Central memory CD4-positive, alpha-beta T cell (primary cell): ENCODE results near the gene CAMK4.
"Not testable (repeated sequence)": the region's sequence is repeated elsewhere in the genome, so short reads cannot be mapped to it uniquely, and the experiment has no call there.

Experiments used
- DNase-seq: peaks from one replicate; pipeline ENCODE4 v3.0.0; 2022

Gene CAMK4

GRCh38 chr5:111229871-111230810 lies 6.0 kb downstream of the CAMK4 start:
- peak; percentile 80 for DNase-seq

DNA sequence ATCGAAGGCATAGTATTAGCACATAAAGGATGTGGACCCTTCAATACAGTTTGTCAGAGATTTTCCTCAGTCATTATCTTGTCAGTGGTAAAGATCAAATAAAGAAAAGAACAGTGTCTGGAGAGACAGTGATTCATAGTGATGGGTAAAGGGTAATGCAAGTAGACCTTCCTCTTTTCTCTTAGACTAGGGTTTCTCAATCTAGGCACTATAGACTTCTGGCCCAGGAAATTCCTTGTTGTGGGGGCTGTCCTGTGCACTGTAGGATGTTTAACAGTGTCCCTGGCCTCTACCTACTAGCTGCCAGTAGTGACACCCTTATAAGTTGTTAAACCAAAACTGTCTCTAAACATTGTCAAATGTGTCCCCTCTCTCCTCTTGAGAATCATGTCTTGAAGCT lies 6.9 kb downstream of the CAMK4 start:
- no peak for DNase-seq

DNA sequence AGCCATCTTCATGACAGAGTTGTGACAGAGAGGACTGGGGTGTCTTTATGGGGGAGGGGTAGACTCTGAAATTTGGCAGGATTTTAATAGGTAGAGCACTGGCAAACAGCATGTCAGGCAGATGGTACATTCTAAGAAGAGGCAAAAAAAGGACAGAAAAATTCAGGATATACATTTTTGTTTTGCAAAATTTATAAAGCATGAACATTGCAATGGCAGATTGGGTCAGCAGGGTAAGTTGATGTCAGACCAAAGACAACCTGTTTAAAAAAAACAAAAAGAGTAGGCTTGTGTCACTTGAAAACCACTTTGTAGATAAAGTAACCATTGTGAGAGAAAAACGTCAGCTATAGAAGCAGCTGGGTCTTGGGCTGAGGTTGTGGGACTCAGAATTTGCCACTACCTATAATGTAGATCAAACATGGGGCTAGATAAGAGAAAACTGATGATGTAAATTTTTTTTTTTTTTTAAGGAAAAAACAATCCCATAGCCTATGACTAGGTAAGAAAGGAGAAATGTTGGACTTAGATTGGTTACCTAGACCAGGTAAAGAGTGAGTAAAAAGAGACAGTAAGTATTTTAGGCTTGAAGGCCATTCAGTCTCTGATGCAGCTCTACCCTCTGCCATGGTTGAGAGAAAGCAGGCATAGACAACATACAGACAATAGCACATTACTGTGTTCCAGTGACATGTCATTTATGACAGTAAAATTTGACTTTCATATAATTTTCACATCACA lies 8.3 kb downstream of the CAMK4 start:
- peak; percentile 66 for DNase-seq

DNA sequence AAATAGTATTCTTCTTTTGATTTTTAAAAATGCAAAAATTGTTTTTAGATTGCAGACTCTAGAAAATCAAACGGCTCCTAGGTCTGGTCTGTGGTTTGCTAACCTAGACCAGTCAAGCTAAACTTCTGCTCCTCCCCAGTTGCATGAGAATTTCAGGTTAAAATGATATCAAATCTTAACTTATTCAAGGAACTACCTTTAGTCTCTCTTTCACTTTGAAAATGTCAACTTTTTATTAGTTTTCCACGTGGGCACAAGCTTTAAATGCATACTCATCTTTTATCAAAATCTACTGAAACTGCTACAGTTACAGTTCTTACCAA lies 8.8 kb downstream of the CAMK4 start:
- DNase-seq, result no peak

DNA sequence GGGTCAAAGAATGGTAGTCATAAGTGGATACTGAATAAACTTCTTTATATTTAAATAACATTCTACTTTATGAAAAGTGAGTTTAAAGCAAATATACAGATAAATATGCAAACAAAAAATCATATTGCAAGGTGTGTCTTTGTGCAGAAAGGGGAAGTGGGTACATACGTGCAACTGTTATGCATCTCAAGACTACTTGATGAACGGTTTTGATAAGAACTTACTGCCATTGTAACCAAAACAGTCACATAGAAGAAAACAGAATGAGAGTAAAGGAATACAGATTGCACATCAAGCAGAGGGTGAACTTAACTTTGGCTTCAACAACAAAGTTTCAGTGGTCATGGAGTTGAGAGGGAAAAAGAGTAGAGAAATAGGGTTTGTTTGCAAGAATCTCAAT lies 9.9 kb downstream of the CAMK4 start:
- DNase-seq, result peak; percentile 49

- DNase-seq, result no peak
These were observed 11.5 kb downstream of the CAMK4 start for GRCh38 chr5:111235635-111236034.

GRCh38 chr5:111236348-111236747 lies 12.2 kb downstream of the CAMK4 start:
- no peak for DNase-seq

GRCh38 chr5:111236995-111237394 lies 12.8 kb downstream of the CAMK4 start:
- DNase-seq, result no peak

DNA sequence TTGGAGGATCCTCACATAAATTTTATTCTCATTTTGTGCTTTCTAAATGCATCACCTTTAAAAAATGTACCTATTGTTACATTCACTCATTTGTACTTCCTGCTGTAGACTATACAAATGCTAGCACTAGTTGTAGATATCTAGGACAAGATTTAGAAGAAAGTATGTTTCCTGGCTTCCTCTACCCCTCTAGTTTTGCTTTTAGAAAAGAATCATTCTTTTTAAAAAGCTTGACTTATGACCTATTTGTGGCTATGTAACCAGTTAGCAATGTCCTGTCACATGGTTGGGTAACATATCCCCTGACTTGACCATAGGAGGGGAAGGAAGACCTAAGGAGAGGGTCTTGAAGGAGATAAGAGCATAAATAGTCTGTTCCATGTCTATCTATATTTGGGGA lies 13.3 kb downstream of the CAMK4 start:
- no peak for DNase-seq

DNA sequence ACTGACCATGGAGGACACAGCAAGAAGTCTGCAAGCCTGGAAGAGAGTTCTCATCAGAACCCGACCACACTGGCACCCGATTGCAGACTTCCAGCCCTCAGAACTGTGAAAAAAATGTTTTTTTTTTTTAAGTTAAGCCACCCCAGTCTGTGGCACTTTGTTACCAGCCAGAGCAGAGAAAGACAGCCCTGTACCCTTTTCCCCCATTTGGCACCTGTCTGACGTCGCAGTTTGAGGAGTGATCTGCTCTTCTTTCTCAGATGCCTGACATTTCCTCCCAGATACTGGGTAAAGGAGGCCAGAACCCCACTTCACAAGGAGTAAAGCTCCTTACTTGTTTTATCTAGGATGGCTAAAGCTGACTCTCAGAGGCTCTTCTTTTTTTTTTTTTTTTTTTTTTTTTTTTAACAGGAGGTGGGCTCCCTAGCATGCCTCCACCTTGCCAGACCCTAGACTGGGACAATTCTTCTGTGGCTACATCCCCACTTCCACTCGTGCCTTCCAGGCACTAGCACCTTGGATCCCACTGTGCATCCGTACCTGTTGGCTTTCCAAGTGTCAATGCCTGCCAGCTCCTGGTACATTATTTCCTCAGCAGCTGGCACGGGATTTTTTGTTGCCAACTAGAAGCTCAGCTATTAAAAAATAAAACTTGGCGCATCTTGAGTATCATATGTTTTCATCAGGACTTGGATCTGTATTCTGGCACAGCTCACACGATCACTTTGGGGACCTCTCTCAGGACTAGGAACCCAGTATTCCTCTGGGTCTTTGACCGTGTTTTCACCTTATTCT lies 14.4 kb downstream of the CAMK4 start:
- no peak for DNase-seq

DNA sequence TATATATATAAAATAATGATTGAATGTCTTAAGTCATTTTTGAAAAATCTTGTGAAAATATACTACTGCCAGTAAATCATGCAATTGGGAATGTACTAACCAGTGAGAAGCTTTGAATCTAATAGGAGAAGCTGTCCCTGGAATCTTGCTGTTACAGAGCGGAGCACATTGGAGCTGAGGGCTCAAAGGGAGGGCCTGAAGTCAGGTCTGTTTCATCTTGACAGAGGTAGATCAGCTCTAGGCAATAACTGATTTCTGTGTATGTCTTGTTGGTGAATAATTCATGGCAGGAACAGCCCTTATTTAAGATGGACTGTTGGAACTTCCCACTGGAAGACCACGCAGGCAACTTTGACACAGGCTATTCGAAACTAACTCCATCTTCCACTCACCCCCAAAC lies 17.5 kb downstream of the CAMK4 start:
- no peak for DNase-seq

- DNase-seq, result no peak
These were observed 18.4 kb downstream of the CAMK4 start for GRCh38 chr5:111242606-111243005.

- DNase-seq, result no peak
These were observed 19.1 kb downstream of the CAMK4 start for GRCh38 chr5:111243318-111243717.

GRCh38 chr5:111245654-111246053 lies 21.5 kb downstream of the CAMK4 start:
- DNase-seq, result no peak

- DNase-seq, result no peak
These were observed 22.3 kb downstream of the CAMK4 start for GRCh38 chr5:111246459-111246858.

DNA sequence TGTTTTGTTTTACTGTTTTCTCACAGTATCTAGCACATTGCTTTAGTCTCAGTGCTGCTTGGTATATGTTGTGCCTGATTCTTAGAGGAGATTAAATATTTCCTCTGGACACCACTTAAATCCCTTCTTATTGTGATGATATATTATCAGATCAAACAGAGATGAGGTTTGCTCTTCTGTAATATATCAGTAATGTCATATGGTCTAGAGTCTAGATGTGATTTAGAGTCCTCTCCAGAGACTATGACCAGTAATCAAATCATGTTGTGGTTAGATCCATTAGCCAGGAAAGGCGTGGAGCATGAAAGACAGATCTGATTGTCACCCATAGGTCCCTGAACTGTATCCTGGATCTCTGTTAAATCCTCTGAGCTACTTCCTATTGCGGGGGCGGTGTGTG lies 24.4 kb downstream of the CAMK4 start:
- no peak for DNase-seq

DNA sequence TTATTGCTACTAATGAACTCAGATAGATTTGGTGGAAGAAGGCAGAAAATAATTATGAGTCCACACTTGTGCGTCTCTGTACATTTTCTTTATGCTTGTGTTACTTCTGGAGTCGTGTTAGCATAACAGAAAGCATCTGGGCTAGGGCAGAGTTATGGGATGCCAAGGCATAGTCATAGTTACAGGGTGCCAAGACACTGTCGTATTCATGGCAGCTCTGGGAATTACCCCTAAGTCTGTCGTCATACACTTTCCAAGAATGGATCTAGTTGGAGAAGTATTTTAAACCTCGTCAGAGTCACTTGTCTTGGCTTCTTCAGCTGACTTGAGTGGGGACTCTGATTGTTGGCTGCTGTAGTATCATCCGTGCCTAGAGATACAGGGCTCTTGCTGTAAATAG lies 27.7 kb downstream of the CAMK4 start:
- DNase-seq, result no peak

GRCh38 chr5:111252799-111253545 lies 28.8 kb downstream of the CAMK4 start:
- no peak for DNase-seq

- peak; percentile 74 for DNase-seq
These were observed 30.4 kb downstream of the CAMK4 start for GRCh38 chr5:111254613-111255012.

- no peak for DNase-seq
These were observed 31.0 kb downstream of the CAMK4 start for GRCh38 chr5:111255169-111255568.

DNA sequence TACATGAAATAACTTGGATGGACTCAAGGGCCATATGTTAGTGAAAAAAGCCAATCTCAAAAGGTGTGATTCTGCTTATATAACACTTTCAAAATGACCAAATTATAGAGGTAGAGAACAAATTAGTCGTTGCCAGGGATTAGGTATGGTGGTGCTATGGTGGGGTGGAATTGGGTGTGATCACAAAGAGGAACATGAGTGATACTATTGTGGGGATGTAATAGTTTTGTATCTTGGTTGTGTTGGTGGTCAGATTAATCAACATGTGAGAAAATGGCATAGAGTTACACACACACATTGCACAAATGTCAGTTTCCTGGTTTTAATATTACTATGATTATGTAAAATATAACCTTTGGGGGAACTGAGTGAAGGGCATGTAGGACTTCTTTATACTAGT lies 31.9 kb downstream of the CAMK4 start:
- DNase-seq, result no peak

DNA sequence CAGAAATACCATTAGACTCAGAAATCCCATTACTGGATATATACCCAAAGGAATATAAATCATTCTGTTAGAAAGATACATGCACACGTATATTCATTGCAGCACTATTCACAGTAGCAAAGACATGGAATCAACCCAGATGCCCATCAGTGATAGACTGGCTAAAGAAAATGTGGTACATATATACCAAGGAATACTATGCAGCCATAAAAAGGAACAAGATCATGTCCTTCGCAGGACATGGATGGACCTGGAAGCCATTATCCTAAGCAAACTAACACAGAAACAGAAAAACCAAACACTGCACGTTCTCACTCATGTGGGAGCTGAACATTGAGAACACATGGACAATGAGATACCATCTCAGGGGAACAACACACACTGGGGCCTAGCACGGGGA lies 33.4 kb downstream of the CAMK4 start:
- not testable (repeated sequence) for DNase-seq

DNA sequence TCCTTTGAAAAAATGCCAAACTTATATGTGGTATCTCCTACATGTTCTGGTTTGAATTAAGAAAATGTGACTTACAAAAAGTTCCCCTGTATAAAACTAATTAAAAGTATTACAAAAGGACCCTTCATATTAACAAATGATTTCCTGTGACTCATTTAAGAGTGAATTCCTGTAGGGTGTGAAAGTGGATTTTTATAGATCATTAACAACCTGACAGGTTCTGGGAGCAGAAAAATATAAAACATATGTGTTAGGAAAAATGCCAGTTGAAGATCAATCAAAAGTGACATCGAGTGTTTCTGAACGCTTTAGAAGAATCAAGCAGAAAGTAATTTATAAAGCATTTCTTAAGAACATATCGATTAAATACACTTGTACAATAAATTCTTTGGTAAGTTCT lies 35.5 kb downstream of the CAMK4 start:
- DNase-seq, result no peak
